ENCODE data around the gene ADORA1. TPM values are rescaled to one million over a fixed set of nuclear protein-coding genes. Genes with fewer than 3 reads are reported as not detected.

ADORA1 gene
- total RNA-seq, 4 donors from 2014 or later, result 1.3 to 5.6 TPM; not detected in 2

DNA sequence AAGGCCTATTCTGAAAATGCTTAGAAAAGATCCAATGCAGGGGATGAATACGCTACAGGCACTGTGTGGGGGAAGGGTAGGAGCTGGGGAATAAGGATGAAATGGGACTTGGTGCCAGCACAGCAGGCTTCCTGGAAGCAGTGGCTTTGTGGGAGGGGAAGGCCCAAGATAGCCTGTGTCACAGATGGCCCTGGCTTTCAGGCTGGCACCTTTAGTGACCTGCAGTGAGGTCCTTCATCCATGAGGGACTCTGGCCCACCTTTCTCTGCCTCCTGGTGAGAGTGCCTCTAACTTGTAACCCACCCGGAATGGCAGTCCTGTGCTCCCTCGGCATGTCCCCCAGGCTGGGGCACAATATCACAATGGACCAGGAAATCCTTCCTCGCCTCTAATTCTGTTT lies 58.1 kb downstream of the ADORA1 start:
- Histone ChIP-seq H3K4me1 (peaks cover 0 to 10% (median 0%) of the 10 kb centered on the region in 4 donors), H3K4me3 (no peak overlapping the region), H3K9me3 (no peaks in the 10 kb centered on the region), H3K36me3 (no peaks in the 10 kb centered on the region), H3K27ac (no peak overlapping the region), H3K27me3 (no peaks in the 10 kb centered on the region)
- TF ChIP-seq POLR2A (IDR thresholded peaks at IDR 0.05), result no peak
- TF ChIP-seq, protein P1, sequence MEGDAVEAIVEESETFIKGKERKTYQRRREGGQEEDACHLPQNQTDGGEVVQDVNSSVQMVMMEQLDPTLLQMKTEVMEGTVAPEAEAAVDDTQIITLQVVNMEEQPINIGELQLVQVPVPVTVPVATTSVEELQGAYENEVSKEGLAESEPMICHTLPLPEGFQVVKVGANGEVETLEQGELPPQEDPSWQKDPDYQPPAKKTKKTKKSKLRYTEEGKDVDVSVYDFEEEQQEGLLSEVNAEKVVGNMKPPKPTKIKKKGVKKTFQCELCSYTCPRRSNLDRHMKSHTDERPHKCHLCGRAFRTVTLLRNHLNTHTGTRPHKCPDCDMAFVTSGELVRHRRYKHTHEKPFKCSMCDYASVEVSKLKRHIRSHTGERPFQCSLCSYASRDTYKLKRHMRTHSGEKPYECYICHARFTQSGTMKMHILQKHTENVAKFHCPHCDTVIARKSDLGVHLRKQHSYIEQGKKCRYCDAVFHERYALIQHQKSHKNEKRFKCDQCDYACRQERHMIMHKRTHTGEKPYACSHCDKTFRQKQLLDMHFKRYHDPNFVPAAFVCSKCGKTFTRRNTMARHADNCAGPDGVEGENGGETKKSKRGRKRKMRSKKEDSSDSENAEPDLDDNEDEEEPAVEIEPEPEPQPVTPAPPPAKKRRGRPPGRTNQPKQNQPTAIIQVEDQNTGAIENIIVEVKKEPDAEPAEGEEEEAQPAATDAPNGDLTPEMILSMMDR (IDR thresholded peaks at IDR 0.05), result no peak
- no peak for DNase-seq
- intact Hi-C loops (cut with DNase I; ENCODE audit: low total_unique reads), result no loop called here
- in situ Hi-C loops (cut with MboI; ENCODE audit: low pct_ligation_motif_present in 1 of 4, low pct_unique_long_range_greater_than_20kb in 1 of 4, low sequenced_read_pairs in 3 of 4), result no loop called here
- WGBS, 2 donors (ENCODE audit: low coverage in 1 of 2), result 94% methylated on average over 4 of the region's 4 CpGs; no CpG with 5 or more reads in 1 of the 2 donors

DNA sequence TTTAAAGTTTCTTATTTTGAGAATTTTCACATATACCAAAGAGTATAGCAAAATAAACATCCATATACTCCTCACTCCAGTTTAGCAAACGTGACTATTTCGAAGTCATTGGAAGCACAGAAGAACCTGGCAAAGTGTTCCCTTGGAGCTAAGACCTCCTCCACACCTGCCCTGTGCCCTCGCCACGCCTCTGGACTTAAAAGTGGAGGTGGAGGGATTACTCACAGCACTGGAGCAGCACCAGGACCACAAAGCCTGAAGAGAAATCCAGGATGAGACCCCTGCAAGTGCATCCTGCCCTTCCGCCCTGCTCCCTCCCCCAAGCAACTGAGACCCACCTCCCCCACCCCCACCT lies 58.5 kb downstream of the ADORA1 start:
- intact Hi-C loops (cut with DNase I; ENCODE audit: low total_unique reads) (no loop called here), in situ Hi-C loops (cut with MboI; ENCODE audit: low pct_ligation_motif_present in 1 of 4, low pct_unique_long_range_greater_than_20kb in 1 of 4, low sequenced_read_pairs in 3 of 4) (no loop called here)
- 69% methylated on average over 5 of the region's 5 CpGs; no CpG with 5 or more reads in 1 of the 2 donors for WGBS, 2 donors (ENCODE audit: low coverage in 1 of 2)
- H3K9me3 ChIP-seq, result no peaks in the 10 kb centered on the region
- no peaks in the 10 kb centered on the region for H3K36me3 ChIP-seq
- H3K4me3 ChIP-seq, result no peak overlapping the region
- H3K27me3 ChIP-seq, result no peaks in the 10 kb centered on the region
- H3K4me1 ChIP-seq, result peaks cover 0 to 10% (median 0%) of the 10 kb centered on the region in 4 donors
- TF ChIP-seq POLR2AphosphoS5 (IDR thresholded peaks at IDR 0.05), result no peak
- no peak for TF ChIP-seq POLR2A (IDR thresholded peaks at IDR 0.05)
- TF ChIP-seq, protein P1 (IDR thresholded peaks at IDR 0.05), result no peak
- no peak for TF ChIP-seq EP300 (IDR thresholded peaks at IDR 0.05; ENCODE audit: low read depth)
- H3K27ac ChIP-seq, result no peak overlapping the region
- no peak for DNase-seq

- WGBS, 2 donors (ENCODE audit: low coverage in 1 of 2), result 41 to 43% methylated on average over 8 to 14 of the region's 14 CpGs
- TF ChIP-seq EP300 (IDR thresholded peaks at IDR 0.05; ENCODE audit: low read depth) (no peak), POLR2AphosphoS5 (IDR thresholded peaks at IDR 0.05) (no peak), POLR2A (IDR thresholded peaks at IDR 0.05) (no peak)
- TF ChIP-seq, protein P1 (IDR thresholded peaks at IDR 0.05), result no peak
- in situ Hi-C loops (cut with MboI; ENCODE audit: low pct_ligation_motif_present in 1 of 4, low pct_unique_long_range_greater_than_20kb in 1 of 4, low sequenced_read_pairs in 3 of 4), result no loop called here
These were observed 59.1 kb downstream of the ADORA1 start, which contains the start of gene CHI3L1 for GRCh38 chr1:203186446-203187303. Gene CHI3L1, minus strand, starts transcription at chr1:203186704. Its CDS starts 81 bp downstream, at chr1:203186623.

GRCh38 chr1:203187304-203187685 lies 59.8 kb downstream of the ADORA1 start:
- H3K4me3 ChIP-seq, result no peak overlapping the region
- no peak overlapping the region for H3K27ac ChIP-seq
- no peaks in the 10 kb centered on the region for H3K9me3 ChIP-seq
- 31 to 66% methylated on average over 2 to 7 of the region's 7 CpGs for WGBS, 2 donors (ENCODE audit: low coverage in 1 of 2)
- no peak for TF ChIP-seq POLR2AphosphoS5 (IDR thresholded peaks at IDR 0.05)
- TF ChIP-seq, protein P1 (IDR thresholded peaks at IDR 0.05), result no peak
- no peak for TF ChIP-seq POLR2A (IDR thresholded peaks at IDR 0.05)
- TF ChIP-seq EP300 (IDR thresholded peaks at IDR 0.05; ENCODE audit: low read depth), result no peak
- intact Hi-C loops (cut with DNase I; ENCODE audit: low total_unique reads), result no loop called here
- DNase-seq, result no peak
- in situ Hi-C loops (cut with MboI; ENCODE audit: low pct_ligation_motif_present in 1 of 4, low pct_unique_long_range_greater_than_20kb in 1 of 4, low sequenced_read_pairs in 3 of 4), result no loop called here
- H3K27me3 ChIP-seq, result no peaks in the 10 kb centered on the region
- H3K36me3 ChIP-seq, result no peaks in the 10 kb centered on the region
- H3K4me1 ChIP-seq, result peaks cover 0 to 10% (median 0%) of the 10 kb centered on the region in 4 donors

More at GRCh38 chr1:203186446-203187303, 59.1 kb downstream of the ADORA1 start, which contains the start of gene CHI3L1:
- Histone ChIP-seq H3K36me3 (no peaks in the 10 kb centered on the region), H3K27ac (no peak within 1 kb of the TSS), H3K27me3 (no peaks in the 10 kb centered on the region), H3K4me1 (peaks cover 0 to 10% (median 0%) of the 10 kb centered on the region in 4 donors), H3K4me3 (no peak within 1 kb of the TSS), H3K9me3 (no peaks in the 10 kb centered on the region)
- intact Hi-C loops (cut with DNase I; ENCODE audit: low total_unique reads), result no loop called here
- DNase-seq, result peak; percentile 19

Data from transverse colon (tissue), 4 donors.